Measurements from ENCODE around the gene CCP110.

DNA sequence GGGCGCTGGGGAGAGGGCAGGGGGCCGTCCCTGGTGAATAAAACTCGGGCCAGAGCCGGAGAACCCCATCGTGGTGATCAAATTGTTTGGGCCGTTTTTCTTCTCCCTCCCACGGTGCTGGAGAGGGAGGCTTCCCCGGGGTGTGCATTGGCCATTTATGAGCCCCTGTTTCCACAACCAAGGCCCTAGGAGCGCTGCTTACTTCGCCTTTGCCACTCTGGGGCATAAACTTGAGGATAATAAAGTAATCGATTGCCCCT, 544 bp downstream of the CCP110 start:
- TF ChIP-seq EP300 (IDR thresholded peaks at IDR 0.05) (no peak), CTCF (IDR thresholded peaks at IDR 0.05) (no peak), POLR2A (IDR thresholded peaks at IDR 0.05) (no peak)

Measured in suprapubic skin (tissue), 3 donors.